NCI-H1694 (cell line): Measurements from ENCODE around the gene TFF2.

Experiments
- DNase-seq: peaks from one replicate; lab custom pipeline; 2025; lab: John Stamatoyannopoulos, UW

The TFF2 gene

DNA sequence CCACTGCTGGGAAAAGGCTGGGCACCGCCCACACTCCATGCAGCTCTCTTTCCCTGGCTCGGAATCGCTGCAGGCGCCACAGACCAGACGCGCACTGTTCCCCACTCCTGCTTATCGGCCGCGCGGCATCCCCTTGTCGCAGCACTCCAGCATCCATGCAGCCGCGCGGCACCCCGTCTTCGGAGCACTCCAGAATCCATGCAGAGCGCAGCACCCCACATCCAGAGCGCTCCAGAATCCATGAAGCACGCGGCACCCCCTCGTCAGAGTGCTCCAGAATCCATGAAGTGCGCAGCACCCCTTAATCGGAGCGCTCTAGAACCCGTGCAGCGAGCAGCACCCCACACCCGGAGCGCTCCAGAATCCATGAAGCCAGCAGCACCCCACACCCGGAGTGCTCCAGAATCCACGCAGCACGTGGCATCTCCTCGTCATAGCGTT lies 45.1 kb downstream of the TFF2 start:
- no peak for DNase-seq

DNA sequence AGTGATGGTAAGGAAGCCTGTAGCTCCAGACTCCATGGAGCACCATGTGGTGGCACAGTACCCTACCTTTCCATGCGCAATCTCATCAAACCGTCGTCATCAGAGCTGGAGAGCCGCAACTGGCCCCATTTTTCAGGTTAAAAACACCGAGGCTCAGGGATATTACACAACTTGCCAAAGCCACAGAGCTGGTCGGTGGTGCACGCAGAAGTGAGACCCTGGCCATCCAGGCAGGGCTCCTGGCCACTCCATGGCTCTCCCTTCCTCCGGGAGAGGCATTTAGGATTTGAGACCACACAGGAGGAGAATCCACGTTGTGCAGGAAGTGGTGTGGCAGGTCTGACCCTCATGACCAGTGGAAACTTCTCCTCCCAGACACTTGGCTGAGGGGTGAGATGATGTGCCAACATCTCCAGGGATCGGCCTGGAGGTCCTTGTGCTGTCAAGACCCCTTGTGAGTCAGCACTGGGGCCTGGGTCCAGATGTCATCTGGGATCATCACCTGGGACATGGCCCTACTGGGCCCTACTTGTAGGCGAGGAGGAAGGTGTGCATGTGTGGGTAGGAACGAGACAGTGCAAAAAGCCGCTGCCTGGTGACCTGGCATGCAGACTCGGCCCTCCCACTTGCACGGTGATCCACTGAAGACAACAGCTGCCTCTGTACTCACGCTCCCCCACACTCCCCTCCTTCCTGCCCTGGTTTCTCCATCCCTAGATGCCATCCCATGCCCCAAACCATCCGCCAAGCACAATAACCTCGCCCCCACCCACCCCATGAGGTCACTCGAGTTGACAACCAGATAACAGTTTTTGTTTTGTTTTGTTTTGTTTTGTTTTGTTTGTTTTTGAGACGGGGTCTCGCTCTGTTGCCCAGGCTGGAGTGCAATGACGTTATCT lies 46.0 kb downstream of the TFF2 start:
- no peak for DNase-seq

DNA sequence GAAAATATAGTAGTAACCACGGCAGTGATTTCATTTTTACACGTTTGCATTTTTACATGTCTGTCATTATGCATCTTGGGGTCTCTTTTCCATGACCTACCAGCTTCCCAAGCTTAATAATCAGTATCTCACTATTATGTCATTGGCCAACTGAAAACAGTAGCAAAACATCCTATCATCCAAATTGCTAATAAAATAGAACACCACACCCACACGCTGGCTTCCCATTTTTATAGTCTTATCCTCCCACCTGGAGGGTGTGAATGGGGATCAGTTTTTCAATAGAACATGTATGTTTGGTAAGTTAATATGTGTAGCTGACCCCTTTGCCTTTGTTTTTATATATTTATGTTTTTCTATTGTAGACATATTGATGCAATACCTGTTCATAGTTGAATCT lies 47.4 kb downstream of the TFF2 start:
- no peak for DNase-seq

DNA sequence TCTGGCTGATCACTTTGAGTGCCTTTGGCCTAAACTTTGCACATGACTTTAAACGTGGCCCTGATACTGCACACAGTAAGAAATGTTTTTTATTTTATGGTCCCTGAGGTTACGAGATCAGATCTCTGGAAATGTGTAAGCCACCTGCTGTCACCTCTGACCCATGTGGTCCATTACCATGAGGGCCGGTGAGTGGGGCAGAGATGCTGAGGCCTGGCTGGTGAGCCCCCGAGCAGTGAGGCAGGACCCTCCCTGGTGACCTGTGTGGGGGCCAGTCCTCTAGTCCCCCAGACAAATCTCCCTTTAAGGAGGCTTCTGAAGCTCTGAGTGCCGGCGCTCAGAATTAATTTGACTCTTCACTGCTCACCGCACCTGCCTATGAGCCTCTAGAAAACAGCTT lies 48.0 kb downstream of the TFF2 start:
- no peak for DNase-seq

DNA sequence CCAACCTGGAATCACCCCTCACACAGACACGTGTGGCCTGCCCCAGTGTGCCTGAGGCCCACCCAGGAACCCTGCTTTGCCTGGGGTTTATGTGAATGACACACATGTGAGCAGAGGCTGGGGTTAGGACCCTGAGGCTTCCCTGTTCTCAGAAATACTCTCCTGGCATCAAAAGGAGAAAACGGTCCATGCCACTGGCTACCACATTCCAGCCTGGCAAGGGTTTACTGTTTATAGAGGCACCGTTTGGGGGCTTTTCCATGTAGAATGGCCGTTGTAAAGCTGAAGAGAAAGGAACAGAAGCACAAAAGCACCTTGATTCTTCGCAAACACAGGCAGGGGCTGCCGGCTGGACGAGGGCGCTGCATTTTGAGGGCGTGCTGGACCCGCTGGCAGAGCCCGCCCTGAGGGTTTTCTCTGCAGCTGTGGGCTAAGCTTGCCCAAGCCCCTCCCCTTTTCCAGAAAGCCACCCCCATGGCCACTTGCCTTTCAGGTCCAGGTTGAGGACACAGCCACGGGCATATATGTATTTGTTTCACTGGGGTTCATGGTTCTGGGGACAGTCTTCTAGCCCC lies 48.6 kb downstream of the TFF2 start:
- DNase-seq, result no peak

DNA sequence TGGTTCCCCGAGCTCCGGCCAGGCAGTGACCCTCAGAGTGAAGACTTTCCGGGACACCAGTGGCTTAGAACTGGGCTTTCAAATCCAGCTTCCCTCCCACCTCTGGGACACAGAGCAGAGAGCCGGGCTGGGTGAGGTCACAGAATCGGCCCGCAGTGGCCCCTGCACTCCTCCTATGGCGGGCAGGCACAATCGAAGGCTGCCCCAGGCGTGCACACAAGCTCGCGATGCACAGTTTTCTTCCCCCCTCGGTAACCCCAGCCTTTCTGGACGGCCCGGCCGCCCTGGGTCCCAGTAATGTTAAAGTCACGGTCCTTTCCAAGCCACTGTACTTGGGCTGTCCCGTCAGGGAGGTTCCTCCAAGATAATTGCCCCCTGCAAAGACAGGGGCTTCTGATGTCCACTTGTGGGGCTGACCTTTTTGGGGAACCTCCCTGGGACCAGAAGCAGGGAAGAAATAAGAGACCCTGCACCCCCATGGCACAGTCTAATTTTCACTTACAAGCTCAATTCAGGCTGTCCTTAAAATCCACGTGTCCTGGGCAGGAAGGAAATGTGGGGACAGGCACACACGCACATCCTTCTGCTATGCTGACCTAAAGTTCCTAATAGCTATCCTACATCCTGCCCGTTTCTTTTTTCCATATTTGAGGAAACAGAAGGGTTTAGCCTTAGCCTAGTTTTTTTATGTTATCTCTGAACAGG lies 49.3 kb downstream of the TFF2 start:
- no peak for DNase-seq

DNA sequence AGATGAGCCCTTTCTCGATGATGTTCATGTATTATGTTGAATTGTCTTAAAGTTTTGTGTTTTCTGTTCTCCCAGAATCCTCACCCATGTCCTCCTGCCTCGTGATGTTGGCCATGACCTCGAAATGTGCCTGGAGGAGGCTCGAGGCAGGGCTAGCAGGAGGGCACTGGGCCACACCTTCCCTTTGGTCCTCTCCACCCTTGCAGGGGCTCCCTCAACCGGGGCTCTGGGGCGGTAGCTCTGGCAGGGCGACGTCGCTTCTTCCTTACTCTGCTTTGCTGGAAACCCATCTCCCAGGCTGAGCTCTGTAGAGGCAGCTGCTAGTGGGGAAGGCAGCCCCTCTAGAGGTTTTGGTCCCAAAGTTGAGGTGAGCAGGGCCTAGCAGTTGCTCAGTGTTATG lies 49.8 kb downstream of the TFF2 start:
- DNase-seq, result no peak

DNA sequence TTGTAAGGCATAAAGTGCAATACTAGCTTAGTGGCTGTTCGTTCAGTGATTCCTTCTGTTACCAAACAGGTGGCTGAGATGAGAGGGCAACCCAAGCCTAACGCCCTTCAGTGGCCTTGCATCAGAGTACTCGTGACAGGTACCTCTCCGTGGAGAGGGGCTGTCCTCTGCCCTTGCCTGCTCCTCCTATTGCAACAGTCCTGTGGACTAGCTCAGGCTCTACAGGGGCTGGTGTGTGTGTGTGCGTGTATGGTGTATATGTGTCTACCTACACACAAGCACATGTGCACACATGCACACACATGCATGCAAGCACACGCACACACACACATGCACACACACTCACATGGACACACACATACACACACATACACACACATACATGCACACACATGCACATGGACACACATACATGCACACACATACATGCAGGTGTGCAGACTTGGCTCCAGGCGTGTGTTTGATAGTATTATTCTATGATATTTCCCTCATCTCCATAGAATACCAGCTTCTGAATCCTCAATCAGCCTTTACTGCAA lies 50.7 kb downstream of the TFF2 start:
- DNase-seq, result no peak

DNA sequence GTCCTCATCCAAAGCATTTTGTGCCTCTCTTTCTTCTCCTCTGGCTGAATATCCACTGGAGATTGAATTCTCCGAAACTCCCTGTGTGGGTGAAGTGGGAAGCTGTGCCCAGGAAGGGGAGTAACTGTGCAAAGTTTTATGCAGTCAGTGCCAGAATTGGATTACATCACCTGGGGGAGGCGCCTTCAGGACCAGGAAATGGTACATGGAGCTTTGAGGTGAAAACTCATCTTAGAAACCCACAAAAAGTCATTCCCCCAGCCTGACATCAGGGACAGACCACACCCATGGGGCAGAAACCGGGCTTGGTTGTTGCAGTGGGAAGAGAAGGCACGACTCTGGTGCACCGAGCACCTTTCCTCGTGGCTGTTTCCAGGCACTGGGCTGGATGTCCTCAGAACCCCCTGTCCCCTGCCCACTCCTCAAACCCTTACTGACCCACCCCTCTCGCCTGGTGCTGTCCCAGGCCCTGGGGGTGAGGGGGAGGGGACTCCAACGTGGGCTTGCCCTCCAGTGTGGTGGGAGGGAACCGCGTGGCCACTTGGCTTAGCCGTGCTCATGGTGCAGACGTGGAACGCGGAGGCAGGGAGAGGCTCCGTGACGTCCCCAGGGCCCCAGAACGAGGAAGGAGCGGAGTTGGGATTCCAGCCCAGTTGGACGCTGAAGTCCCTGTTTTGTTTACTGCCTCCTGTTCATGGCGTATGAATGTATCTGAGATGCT lies 51.3 kb downstream of the TFF2 start:
- no peak for DNase-seq

DNA sequence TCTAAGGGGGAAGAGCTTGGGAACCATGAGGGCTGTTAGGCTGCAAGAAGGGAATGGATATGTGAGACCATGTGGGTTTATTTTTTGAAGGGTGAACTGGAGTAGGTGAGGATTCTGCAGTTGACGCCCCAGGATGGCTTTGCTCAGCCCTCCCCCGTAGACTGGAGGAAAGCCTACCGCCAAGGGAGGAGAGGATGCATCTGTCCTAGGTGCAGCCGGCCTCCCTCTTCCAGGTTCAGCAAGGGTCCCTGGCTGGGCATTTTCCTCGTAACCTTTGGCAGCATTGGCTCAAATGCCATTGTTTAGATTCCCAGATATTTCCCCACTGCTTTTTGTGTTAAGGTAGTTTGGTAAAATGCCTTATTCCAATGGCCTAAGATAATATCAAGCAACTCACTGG lies 52.1 kb downstream of the TFF2 start:
- DNase-seq, result no peak

DNA sequence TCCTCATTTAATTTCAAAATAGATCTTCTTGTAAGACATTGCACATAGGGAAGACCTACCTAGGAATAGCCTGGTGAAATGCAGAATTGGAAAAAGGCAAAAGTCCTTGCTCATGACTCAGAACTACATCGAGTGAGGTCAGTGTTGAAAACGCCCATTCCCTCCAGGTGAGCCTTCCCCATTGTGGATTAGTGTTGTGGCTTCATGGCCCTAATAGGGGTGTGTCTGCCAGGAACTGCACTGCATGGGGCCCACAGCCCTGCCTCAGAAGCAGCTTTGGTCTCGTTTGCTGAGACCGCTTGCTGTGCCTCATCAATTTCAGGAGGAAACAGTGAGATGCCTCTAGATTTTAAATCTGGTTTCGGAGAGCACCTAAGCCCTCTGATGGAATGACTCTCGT lies 52.6 kb downstream of the TFF2 start:
- DNase-seq, result no peak

DNA sequence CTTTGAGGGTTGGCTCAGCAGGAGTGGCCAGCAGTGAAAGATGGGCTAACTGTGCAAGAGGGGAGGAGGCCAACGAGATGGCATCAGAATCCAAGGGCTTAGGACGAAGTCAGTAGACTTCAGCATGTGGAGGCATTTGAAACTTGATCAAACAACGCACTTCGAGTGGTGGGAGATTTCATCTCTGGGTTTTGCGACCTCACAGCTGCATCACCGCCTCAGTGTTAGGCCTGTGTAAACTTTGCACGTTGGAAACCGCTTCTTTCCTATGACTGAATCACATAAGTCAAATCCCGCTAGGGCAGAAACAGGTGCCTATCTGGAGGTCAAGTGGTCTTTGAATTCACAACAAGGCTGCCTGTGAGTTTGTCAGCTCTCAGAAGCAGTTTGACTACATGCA lies 53.4 kb downstream of the TFF2 start:
- no peak for DNase-seq

DNA sequence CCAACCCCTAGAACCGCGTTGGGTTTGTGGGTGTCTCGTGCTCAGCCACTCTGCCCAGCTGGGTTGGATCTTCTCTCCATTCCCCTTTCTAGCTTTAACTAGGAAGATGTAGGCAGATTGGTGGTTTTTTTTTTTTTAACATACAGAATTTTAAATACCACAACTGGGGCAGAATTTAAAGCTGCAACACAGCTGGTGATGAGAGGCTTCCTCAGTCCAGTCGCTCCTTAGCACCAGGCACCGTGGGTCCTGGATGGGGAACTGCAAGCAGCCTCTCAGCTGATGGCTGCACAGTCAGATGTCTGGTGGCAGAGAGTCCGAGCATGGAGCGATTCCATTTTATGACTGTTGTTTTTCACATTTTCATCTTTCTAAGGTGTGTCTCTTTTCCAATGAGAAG lies 54.3 kb downstream of the TFF2 start:
- DNase-seq, result no peak
